Muscle of leg (tissue), 11 donors: ENCODE results near the gene CXCR6. TPM values are rescaled to one million over a fixed set of nuclear protein-coding genes. Genes with fewer than 3 reads are reported as not detected.

Source experiments
- DNase-seq: peaks from one replicate; pipeline ENCODE4 v3.0.0; 2013
- H3K27ac ChIP-seq: one replicate; pipeline ENCODE4 v1.5.1; 2013; ENCODE audit warnings: mild to moderate bottlenecking, low read length, control low read depth
- H3K27me3 ChIP-seq: one replicate; pipeline ENCODE4 v1.6.1; 2013; ENCODE audit warnings: low read length; ENCODE audit not compliant: control insufficient read depth, insufficient read depth
- H3K36me3 ChIP-seq: one replicate; pipeline ENCODE4 v1.6.1; 2013; ENCODE audit warnings: low read length; ENCODE audit not compliant: control insufficient read depth, insufficient read depth
- H3K4me1 ChIP-seq: one replicate; pipeline ENCODE4 v1.6.1; 2013; ENCODE audit warnings: low read length; ENCODE audit not compliant: control insufficient read depth, insufficient read depth
- H3K4me3 ChIP-seq: one replicate; pipeline ENCODE4 v1.5.1; 2013; ENCODE audit warnings: low read length, control low read depth
- H3K9me3 ChIP-seq: replicated peaks from 2 replicates; pipeline ENCODE4 v1.6.1; 2013; ENCODE audit warnings: low read depth, low read length; ENCODE audit not compliant: control insufficient read depth
- WGBS: methylation state at CpG from one replicate; pipeline ENCODE4 v1.1.5; 2013; ENCODE audit warnings: missing lambda C conversion rate; ENCODE audit not compliant: insufficient coverage; 5-methylcytosine and 5-hydroxymethylcytosine counted together
- polyA plus RNA-seq, 8 donors: library from polyadenylated mRNA; unstranded; fragments of 120-200 nt; gene quantifications; one replicate each; pipeline versions ENCODE4 v1.2.1 to v1.2.3, GENCODE V29; 2013; ENCODE audit warnings: inconsistent platforms in 1 of 8, low replicate concordance in 1 of 8; ENCODE audit not compliant: insufficient read length in 8 of 8, insufficient read depth in 1 of 8
- total RNA-seq: library from RNA; stranded (reverse); fragments of 120-200 nt; gene quantifications from one replicate; pipeline ENCODE4 v1.2.4, GENCODE V29; 2013

The CXCR6 gene
- total and polyA plus RNA-seq, 9 donors = 0.04 to 0.40 (median 0.23) TPM

DNA sequence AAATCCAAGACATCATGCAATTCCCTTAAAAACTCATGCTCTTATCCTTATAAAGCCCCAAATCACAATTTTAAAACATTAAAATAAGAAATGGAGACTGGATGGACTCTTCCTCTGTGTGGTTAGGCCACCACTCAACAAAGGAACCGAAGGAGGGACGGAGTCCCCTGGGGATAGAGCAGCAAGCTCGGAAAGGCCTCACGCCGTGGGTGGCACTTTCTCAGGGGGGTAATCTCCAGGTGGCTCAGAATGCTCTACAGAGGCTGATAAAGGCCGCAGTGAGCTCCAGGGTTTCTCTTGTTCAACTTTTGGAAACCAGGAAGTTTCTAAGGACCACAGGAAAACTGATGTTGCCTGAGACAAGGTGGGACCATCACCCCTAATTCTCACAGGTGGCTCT is 33.7 kb upstream of the CXCR6 start:
- H3K27me3 ChIP-seq = no peaks in the 10 kb centered on the region
- H3K4me1 ChIP-seq = peaks cover 12% of the 10 kb centered on the region
- WGBS = 74% methylated on average over 6 of the region's 6 CpGs
- no peak overlapping the region for H3K27ac ChIP-seq
- no peak for DNase-seq
- H3K4me3 ChIP-seq = no peak overlapping the region
- no peaks in the 10 kb centered on the region for H3K9me3 ChIP-seq
- no peaks in the 10 kb centered on the region for H3K36me3 ChIP-seq

DNA sequence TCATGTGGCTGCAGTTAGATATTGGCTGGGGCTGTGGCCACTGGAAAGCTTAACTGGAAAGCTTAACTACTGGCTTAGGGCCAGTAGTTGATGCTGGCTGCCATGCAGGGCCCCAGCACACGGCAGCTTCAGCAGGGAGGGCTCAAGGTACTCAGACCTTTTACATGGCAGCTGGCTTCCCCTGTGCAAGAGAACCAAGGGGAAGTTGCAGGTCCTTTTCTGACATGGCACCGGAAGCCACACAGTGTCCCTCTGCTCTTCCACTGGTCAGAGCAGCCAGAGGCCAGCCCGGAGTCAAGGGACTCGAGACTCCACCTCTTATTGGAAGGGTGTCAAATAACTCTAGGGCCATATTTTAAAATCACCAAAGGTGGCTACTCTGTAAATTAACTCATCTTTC is 32.4 kb upstream of the CXCR6 start:
- peaks cover 12% of the 10 kb centered on the region for H3K4me1 ChIP-seq
- no peaks in the 10 kb centered on the region for H3K27me3 ChIP-seq
- DNase-seq = no peak
- H3K27ac ChIP-seq = no peak overlapping the region
- 11% methylated on average over 1 of the region's 4 CpGs for WGBS
- no peaks in the 10 kb centered on the region for H3K9me3 ChIP-seq
- H3K4me3 ChIP-seq = no peak overlapping the region
- H3K36me3 ChIP-seq = no peaks in the 10 kb centered on the region

- Histone ChIP-seq H3K4me3 (no peak overlapping the region), H3K9me3 (no peaks in the 10 kb centered on the region), H3K27me3 (no peaks in the 10 kb centered on the region), H3K27ac (no peak overlapping the region), H3K4me1 (peaks cover 12% of the 10 kb centered on the region), H3K36me3 (no peaks in the 10 kb centered on the region)
- no peak for DNase-seq
- WGBS = 75% methylated on average over 2 of the region's 11 CpGs
Measured at GRCh38 chr3:45911511-45912226, 31.6 kb upstream of the CXCR6 start.

DNA sequence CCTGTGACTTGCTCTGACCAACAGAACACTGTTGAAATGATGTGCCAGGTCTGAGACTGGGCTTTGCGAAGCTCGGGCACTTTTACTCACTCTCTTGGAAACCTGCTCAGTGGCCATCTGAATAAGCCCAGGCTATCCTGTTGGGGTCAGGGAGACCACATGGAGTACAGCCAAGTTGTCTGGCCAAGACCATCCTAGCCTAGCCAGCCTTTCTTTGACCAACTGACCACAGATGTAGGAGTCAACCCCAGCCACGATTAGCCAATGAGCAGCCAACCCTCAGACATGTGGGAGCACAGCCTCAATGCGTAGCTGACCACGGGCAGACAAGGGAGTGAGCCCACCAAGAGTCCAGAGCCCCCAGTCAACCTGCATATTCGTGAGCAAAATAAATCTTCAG is 30.8 kb upstream of the CXCR6 start:
- Histone ChIP-seq H3K4me1 (peaks cover 7% of the 10 kb centered on the region), H3K4me3 (no peak overlapping the region), H3K27ac (no peak overlapping the region), H3K27me3 (no peaks in the 10 kb centered on the region), H3K9me3 (no peaks in the 10 kb centered on the region), H3K36me3 (no peaks in the 10 kb centered on the region)
- WGBS = 96% methylated on average over 5 of the region's 6 CpGs
- no peak for DNase-seq

GRCh38 chr3:45914362-45915058 is 28.8 kb upstream of the CXCR6 start:
- no peaks in the 10 kb centered on the region for H3K27me3 ChIP-seq
- no peaks in the 10 kb centered on the region for H3K9me3 ChIP-seq
- WGBS = 87% methylated on average over 6 of the region's 7 CpGs
- no peak overlapping the region for H3K27ac ChIP-seq
- H3K4me3 ChIP-seq = no peak overlapping the region
- no peaks in the 10 kb centered on the region for H3K4me1 ChIP-seq
- DNase-seq = no peak
- H3K36me3 ChIP-seq = peaks cover 12% of the 10 kb centered on the region

DNA sequence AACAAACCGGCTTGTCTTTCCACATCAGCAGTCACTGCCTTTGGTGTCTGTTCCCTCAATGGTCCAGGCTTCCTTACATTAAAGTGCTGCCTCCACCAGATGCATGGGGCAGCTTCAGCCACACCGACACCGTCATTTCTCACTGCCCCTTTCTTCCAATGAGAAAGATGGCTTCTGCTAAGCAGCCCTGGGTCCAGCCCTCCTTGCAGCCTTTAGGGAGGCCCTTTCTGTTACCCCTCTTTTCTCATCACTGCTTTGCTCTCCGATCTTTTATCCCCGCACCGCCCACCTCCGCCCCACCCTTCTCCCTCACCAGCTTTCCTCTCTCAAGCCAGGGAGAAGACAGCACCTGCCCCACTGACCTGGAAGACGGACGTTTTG is 28.2 kb upstream of the CXCR6 start:
- WGBS = 81% methylated on average over 9 of the region's 9 CpGs
- DNase-seq = no peak
- Histone ChIP-seq H3K27me3 (no peaks in the 10 kb centered on the region), H3K9me3 (no peaks in the 10 kb centered on the region), H3K27ac (no peak overlapping the region), H3K4me1 (no peaks in the 10 kb centered on the region), H3K36me3 (peaks cover 16% of the 10 kb centered on the region), H3K4me3 (no peak overlapping the region)

GRCh38 chr3:45915518-45916231 is 27.6 kb upstream of the CXCR6 start:
- no peak overlapping the region for H3K27ac ChIP-seq
- peak; percentile 31 for DNase-seq
- H3K36me3 ChIP-seq = peaks cover 23% of the 10 kb centered on the region
- no peak overlapping the region for H3K4me3 ChIP-seq
- no peaks in the 10 kb centered on the region for H3K9me3 ChIP-seq
- 26% methylated on average over 5 of the region's 13 CpGs for WGBS
- H3K27me3 ChIP-seq = no peaks in the 10 kb centered on the region
- no peaks in the 10 kb centered on the region for H3K4me1 ChIP-seq

- 83% methylated on average over 3 of the region's 6 CpGs for WGBS
- H3K36me3 ChIP-seq = peaks cover 39% of the 10 kb centered on the region
- no peaks in the 10 kb centered on the region for H3K9me3 ChIP-seq
Measured at GRCh38 chr3:45917146-45917898, 25.9 kb upstream of the CXCR6 start.

DNA sequence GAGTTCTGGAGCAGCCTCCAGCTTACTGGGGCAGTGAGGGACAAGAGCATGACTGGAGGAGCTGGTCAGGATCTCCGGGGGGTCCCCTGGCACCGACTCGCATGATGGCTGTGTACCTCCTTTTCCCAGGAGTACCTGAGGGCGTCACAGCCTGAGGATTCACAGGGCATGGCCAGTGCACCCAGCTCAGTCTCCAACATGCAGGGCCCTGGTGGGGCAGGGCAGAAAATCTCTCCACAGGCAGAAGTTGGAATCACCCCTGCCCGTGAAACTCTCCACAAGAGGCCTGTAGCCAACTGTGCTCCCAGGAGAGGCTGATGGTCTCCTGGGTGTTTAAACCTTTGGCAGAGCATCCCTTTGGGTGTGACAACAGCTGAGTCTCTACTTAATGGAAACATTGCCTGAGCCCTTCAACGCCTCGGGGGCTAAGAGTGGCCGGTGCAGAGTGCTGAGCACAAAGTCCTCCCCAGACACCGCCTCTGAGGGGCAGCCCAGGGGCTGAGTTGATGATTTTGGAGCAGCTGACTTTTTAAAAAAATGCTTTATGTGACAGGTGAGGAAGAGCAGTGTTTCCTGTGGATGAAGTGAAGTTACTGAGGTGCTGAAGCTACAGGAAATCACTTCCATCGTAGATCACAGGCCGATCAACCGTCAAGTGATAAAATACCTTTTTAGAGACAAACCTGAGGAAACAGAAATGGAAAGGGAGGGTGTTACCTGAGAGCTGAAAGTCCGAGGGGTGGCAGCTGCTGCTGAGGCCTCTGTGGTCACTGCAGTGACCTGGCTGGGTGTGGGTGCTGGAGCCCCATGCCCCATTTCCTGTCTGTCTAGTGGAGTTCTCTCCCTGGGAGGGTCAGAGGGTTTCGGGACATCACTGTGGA is 21.9 kb upstream of the CXCR6 start:
- 83% methylated on average over 11 of the region's 14 CpGs for WGBS
- no peaks in the 10 kb centered on the region for H3K27me3 ChIP-seq
- no peak overlapping the region for H3K4me3 ChIP-seq
- H3K27ac ChIP-seq = no peak overlapping the region
- peaks cover 59% of the 10 kb centered on the region for H3K36me3 ChIP-seq
- H3K4me1 ChIP-seq = no peaks in the 10 kb centered on the region
- DNase-seq = no peak
- H3K9me3 ChIP-seq = no peaks in the 10 kb centered on the region

More at GRCh38 chr3:45917146-45917898, 25.9 kb upstream of the CXCR6 start:
- Histone ChIP-seq H3K4me3 (no peak overlapping the region), H3K27me3 (no peaks in the 10 kb centered on the region), H3K4me1 (no peaks in the 10 kb centered on the region), H3K27ac (no peak overlapping the region)
- DNase-seq = no peak
